Uterus (tissue), 2 donors: ENCODE measurements around the gene CLIC3.

Experiments used
- CTCF ChIP-seq, 4 experiments: fragments of 200-600 bp in 2 of 4; fragments of 450-650 bp in 2 of 4; sonication (generic) in 2 of 4; IDR thresholded peaks; one replicate each; pipeline ENCODE4 v1.5.1; 2016 to 2019; ENCODE audit warnings: antibody characterized with exemption in 4 of 4, mild to moderate bottlenecking in 2 of 4, moderate library complexity in 1 of 4
- POLR2A ChIP-seq, 2 donors: fragments of 450-650 bp; IDR thresholded peaks; one replicate each; pipeline ENCODE4 v1.6.1; 2016; ENCODE audit warnings: antibody characterized with exemption in 2 of 2, mild to moderate bottlenecking in 1 of 2, moderate library complexity in 1 of 2

GRCh38 chr9:136972743-136973142, 23.6 kb downstream of the CLIC3 start:
- TF ChIP-seq CTCF (IDR thresholded peaks at IDR 0.05) (no peak), POLR2A (IDR thresholded peaks at IDR 0.05) (no peak)
